Measurements from ENCODE around the gene CSMD2.

The CSMD2 gene

GRCh38 chr1:33623811-33624210 lies 541.2 kb downstream of the CSMD2 start:
- no peaks in the 10 kb centered on the region for H3K36me3 ChIP-seq (ENCODE audit: control insufficient read depth in 1 of 2, insufficient read depth in 2 of 2, low read length in 2 of 2)
- H3K4me1 ChIP-seq (ENCODE audit: control insufficient read depth in 1 of 2, insufficient read depth in 2 of 2, low read length in 2 of 2) = peaks cover 0 to 12% of the 10 kb centered on the region in 2 donors
- no peak overlapping the region for H3K27ac ChIP-seq (ENCODE audit: low read length)
- no peak overlapping the region for H3K4me3 ChIP-seq (ENCODE audit: low read depth in 1 of 2, low read length in 2 of 2)
- H3K9me3 ChIP-seq (ENCODE audit: control insufficient read depth in 1 of 2, low read length in 2 of 2) = no peaks in the 10 kb centered on the region
- H3K27me3 ChIP-seq (ENCODE audit: low read depth, low read length) = peaks cover 9% of the 10 kb centered on the region

- Histone ChIP-seq H3K27ac (ENCODE audit: low read length) (no peak overlapping the region), H3K4me3 (ENCODE audit: low read depth in 1 of 2, low read length in 2 of 2) (no peak overlapping the region), H3K9me3 (ENCODE audit: control insufficient read depth in 1 of 2, low read length in 2 of 2) (no peaks in the 10 kb centered on the region), H3K36me3 (ENCODE audit: control insufficient read depth in 1 of 2, insufficient read depth in 2 of 2, low read length in 2 of 2) (no peaks in the 10 kb centered on the region), H3K27me3 (ENCODE audit: low read depth, low read length) (peaks cover 6% of the 10 kb centered on the region), H3K4me1 (ENCODE audit: control insufficient read depth in 1 of 2, insufficient read depth in 2 of 2, low read length in 2 of 2) (peaks cover 0 to 12% of the 10 kb centered on the region in 2 donors)
Observed at GRCh38 chr1:33622757-33623156, 542.3 kb downstream of the CSMD2 start.

- Histone ChIP-seq H3K27ac (ENCODE audit: low read length) (no peak overlapping the region), H3K4me1 (ENCODE audit: control insufficient read depth in 1 of 2, insufficient read depth in 2 of 2, low read length in 2 of 2) (peaks cover 0 to 12% of the 10 kb centered on the region in 2 donors), H3K27me3 (ENCODE audit: low read depth, low read length) (no peaks in the 10 kb centered on the region), H3K4me3 (ENCODE audit: low read depth in 1 of 2, low read length in 2 of 2) (no peak overlapping the region), H3K9me3 (ENCODE audit: control insufficient read depth in 1 of 2, low read length in 2 of 2) (no peaks in the 10 kb centered on the region), H3K36me3 (ENCODE audit: control insufficient read depth in 1 of 2, insufficient read depth in 2 of 2, low read length in 2 of 2) (no peaks in the 10 kb centered on the region)
Observed at GRCh38 chr1:33618636-33619035, 546.4 kb downstream of the CSMD2 start.

GRCh38 chr1:33617451-33617850 lies 547.6 kb downstream of the CSMD2 start:
- peaks cover 0 to 16% of the 10 kb centered on the region in 2 donors for H3K4me1 ChIP-seq (ENCODE audit: control insufficient read depth in 1 of 2, insufficient read depth in 2 of 2, low read length in 2 of 2)
- H3K27me3 ChIP-seq (ENCODE audit: low read depth, low read length) = no peaks in the 10 kb centered on the region
- H3K36me3 ChIP-seq (ENCODE audit: control insufficient read depth in 1 of 2, insufficient read depth in 2 of 2, low read length in 2 of 2) = no peaks in the 10 kb centered on the region
- H3K27ac ChIP-seq (ENCODE audit: low read length) = no peak overlapping the region
- H3K4me3 ChIP-seq (ENCODE audit: low read depth in 1 of 2, low read length in 2 of 2) = no peak overlapping the region
- H3K9me3 ChIP-seq (ENCODE audit: control insufficient read depth in 1 of 2, low read length in 2 of 2) = no peaks in the 10 kb centered on the region

- Histone ChIP-seq H3K36me3 (ENCODE audit: control insufficient read depth in 1 of 2, insufficient read depth in 2 of 2, low read length in 2 of 2) (no peaks in the 10 kb centered on the region), H3K9me3 (ENCODE audit: control insufficient read depth in 1 of 2, low read length in 2 of 2) (no peaks in the 10 kb centered on the region), H3K4me1 (ENCODE audit: control insufficient read depth in 1 of 2, insufficient read depth in 2 of 2, low read length in 2 of 2) (peaks cover 0 to 16% of the 10 kb centered on the region in 2 donors), H3K4me3 (ENCODE audit: low read depth in 1 of 2, low read length in 2 of 2) (no peak overlapping the region), H3K27me3 (ENCODE audit: low read depth, low read length) (no peaks in the 10 kb centered on the region), H3K27ac (ENCODE audit: low read length) (no peak overlapping the region)
Observed at GRCh38 chr1:33616780-33617179, 548.2 kb downstream of the CSMD2 start.

GRCh38 chr1:33615546-33615945 lies 549.5 kb downstream of the CSMD2 start:
- Histone ChIP-seq H3K4me3 (ENCODE audit: low read depth in 1 of 2, low read length in 2 of 2) (no peak overlapping the region), H3K9me3 (ENCODE audit: control insufficient read depth in 1 of 2, low read length in 2 of 2) (no peaks in the 10 kb centered on the region), H3K36me3 (ENCODE audit: control insufficient read depth in 1 of 2, insufficient read depth in 2 of 2, low read length in 2 of 2) (no peaks in the 10 kb centered on the region), H3K27ac (ENCODE audit: low read length) (no peak overlapping the region), H3K27me3 (ENCODE audit: low read depth, low read length) (no peaks in the 10 kb centered on the region), H3K4me1 (ENCODE audit: control insufficient read depth in 1 of 2, insufficient read depth in 2 of 2, low read length in 2 of 2) (peaks cover 0 to 16% of the 10 kb centered on the region in 2 donors)

- no peak overlapping the region for H3K4me3 ChIP-seq (ENCODE audit: low read depth in 1 of 2, low read length in 2 of 2)
- no peaks in the 10 kb centered on the region for H3K27me3 ChIP-seq (ENCODE audit: low read depth, low read length)
- H3K36me3 ChIP-seq (ENCODE audit: control insufficient read depth in 1 of 2, insufficient read depth in 2 of 2, low read length in 2 of 2) = no peaks in the 10 kb centered on the region
- no peak overlapping the region for H3K27ac ChIP-seq (ENCODE audit: low read length)
- peaks cover 0 to 5% of the 10 kb centered on the region in 2 donors for H3K4me1 ChIP-seq (ENCODE audit: control insufficient read depth in 1 of 2, insufficient read depth in 2 of 2, low read length in 2 of 2)
- H3K9me3 ChIP-seq (ENCODE audit: control insufficient read depth in 1 of 2, low read length in 2 of 2) = no peaks in the 10 kb centered on the region
Observed at GRCh38 chr1:33610864-33611455, 554.1 kb downstream of the CSMD2 start.

GRCh38 chr1:33610391-33610790 lies 554.6 kb downstream of the CSMD2 start:
- H3K27ac ChIP-seq (ENCODE audit: low read length) = no peak overlapping the region
- H3K36me3 ChIP-seq (ENCODE audit: control insufficient read depth in 1 of 2, insufficient read depth in 2 of 2, low read length in 2 of 2) = no peaks in the 10 kb centered on the region
- no peaks in the 10 kb centered on the region for H3K27me3 ChIP-seq (ENCODE audit: low read depth, low read length)
- H3K9me3 ChIP-seq (ENCODE audit: control insufficient read depth in 1 of 2, low read length in 2 of 2) = no peaks in the 10 kb centered on the region
- no peak overlapping the region for H3K4me3 ChIP-seq (ENCODE audit: low read depth in 1 of 2, low read length in 2 of 2)
- H3K4me1 ChIP-seq (ENCODE audit: control insufficient read depth in 1 of 2, insufficient read depth in 2 of 2, low read length in 2 of 2) = peaks cover 0 to 5% of the 10 kb centered on the region in 2 donors

GRCh38 chr1:33609739-33610138 lies 555.3 kb downstream of the CSMD2 start:
- Histone ChIP-seq H3K36me3 (ENCODE audit: control insufficient read depth in 1 of 2, insufficient read depth in 2 of 2, low read length in 2 of 2) (no peaks in the 10 kb centered on the region), H3K27ac (ENCODE audit: low read length) (no peak overlapping the region), H3K27me3 (ENCODE audit: low read depth, low read length) (no peaks in the 10 kb centered on the region), H3K4me1 (ENCODE audit: control insufficient read depth in 1 of 2, insufficient read depth in 2 of 2, low read length in 2 of 2) (peaks cover 0 to 5% of the 10 kb centered on the region in 2 donors), H3K9me3 (ENCODE audit: control insufficient read depth in 1 of 2, low read length in 2 of 2) (no peaks in the 10 kb centered on the region), H3K4me3 (ENCODE audit: low read depth in 1 of 2, low read length in 2 of 2) (no peak overlapping the region)

- Histone ChIP-seq H3K27ac (ENCODE audit: low read length) (no peak overlapping the region), H3K4me3 (ENCODE audit: low read depth in 1 of 2, low read length in 2 of 2) (no peak overlapping the region), H3K36me3 (ENCODE audit: control insufficient read depth in 1 of 2, insufficient read depth in 2 of 2, low read length in 2 of 2) (no peaks in the 10 kb centered on the region), H3K4me1 (ENCODE audit: control insufficient read depth in 1 of 2, insufficient read depth in 2 of 2, low read length in 2 of 2) (peaks cover 0 to 5% of the 10 kb centered on the region in 2 donors), H3K9me3 (ENCODE audit: control insufficient read depth in 1 of 2, low read length in 2 of 2) (no peaks in the 10 kb centered on the region), H3K27me3 (ENCODE audit: low read depth, low read length) (no peaks in the 10 kb centered on the region)
Observed at GRCh38 chr1:33608825-33609400, 556.1 kb downstream of the CSMD2 start.

GRCh38 chr1:33607444-33608005 lies 557.5 kb downstream of the CSMD2 start:
- no peaks in the 10 kb centered on the region for H3K4me1 ChIP-seq (ENCODE audit: control insufficient read depth in 1 of 2, insufficient read depth in 2 of 2, low read length in 2 of 2)
- no peaks in the 10 kb centered on the region for H3K27me3 ChIP-seq (ENCODE audit: low read depth, low read length)
- H3K4me3 ChIP-seq (ENCODE audit: low read depth in 1 of 2, low read length in 2 of 2) = no peak overlapping the region
- no peaks in the 10 kb centered on the region for H3K36me3 ChIP-seq (ENCODE audit: control insufficient read depth in 1 of 2, insufficient read depth in 2 of 2, low read length in 2 of 2)
- no peaks in the 10 kb centered on the region for H3K9me3 ChIP-seq (ENCODE audit: control insufficient read depth in 1 of 2, low read length in 2 of 2)
- H3K27ac ChIP-seq (ENCODE audit: low read length) = no peak overlapping the region

All from muscle layer of duodenum (tissue), 2 donors.